ENCODE measurements around the gene PCMTD2. TPM values are rescaled to one million over a fixed set of nuclear protein-coding genes. Genes with fewer than 3 reads are reported as not detected.

PCMTD2 gene
- 29.2 and 32.6 TPM in 2 replicates for total RNA-seq

DNA sequence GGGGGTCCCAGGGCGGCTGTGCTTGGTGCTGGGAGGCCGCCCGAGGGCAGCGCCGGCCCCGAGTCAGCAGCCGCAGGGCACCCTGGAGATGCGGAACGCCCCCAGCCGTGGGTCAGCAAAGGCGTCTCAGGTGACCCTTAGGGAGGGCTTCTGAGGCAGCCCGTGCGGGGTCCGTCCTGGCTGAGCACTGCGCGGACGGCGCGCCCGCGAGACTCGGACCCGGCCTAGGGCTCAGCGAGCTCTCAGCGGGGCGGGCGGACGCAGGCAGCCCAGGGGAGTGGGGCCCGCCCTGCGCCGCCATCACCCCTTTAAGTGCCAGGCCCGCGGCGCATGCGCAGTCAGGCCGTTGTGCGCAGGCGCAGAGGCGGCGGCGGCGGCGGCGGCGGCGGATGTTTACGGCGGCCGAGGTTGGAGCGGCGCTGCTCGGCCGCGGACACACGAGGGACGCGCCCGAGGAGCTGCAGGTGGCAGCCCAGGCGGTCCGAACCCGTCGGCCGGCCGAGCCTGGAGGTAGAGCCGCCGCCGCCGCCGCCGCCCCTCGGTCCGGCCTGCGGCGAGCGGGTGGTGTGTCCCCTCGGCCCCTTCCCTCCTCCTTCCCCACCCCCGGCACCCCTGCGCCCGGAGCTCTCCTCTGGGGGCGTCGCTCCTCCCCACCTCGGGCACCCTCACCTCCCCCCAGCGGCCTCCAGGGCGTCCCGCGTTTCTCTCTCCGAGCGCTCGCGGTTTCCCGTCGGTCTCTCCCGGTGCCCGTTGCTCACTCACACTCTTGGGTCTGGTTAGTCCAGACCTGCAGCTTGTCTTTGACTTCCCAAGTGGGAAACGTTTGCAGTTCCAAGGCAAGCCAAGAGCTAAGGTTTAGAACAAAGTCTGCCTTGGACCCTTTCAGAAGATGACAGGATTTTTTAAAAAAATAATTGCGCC, at the start of gene PCMTD2:
Gene PCMTD2 (plus strand): TSS at position 388 of the 921 bp plus-strand sequence. CDS start 4,218 bp downstream, outside the sequence.

Small RNA genes within 50 kb of the gene (small RNA-seq; reads per million reads assigned to genes)
- gene AL137028.2, result not detected

Other genes with a start within 250 kb of the PCMTD2 start
- 1.6 and 2.0 TPM in 2 replicates for gene C20orf204, start 219.6 kb upstream of the PCMTD2 start, total RNA-seq
- gene SOX18, start 206.1 kb upstream of the PCMTD2 start, total RNA-seq, result 0.11 TPM in 1 of 2 replicates, not detected in the other
- gene TCEA2, start 192.6 kb upstream of the PCMTD2 start, total RNA-seq, result 12.0 and 34.5 TPM in 2 replicates
- 10.2 and 19.7 TPM in 2 replicates for gene RGS19, start 176.2 kb upstream of the PCMTD2 start, total RNA-seq
- 1.3 and 2.0 TPM in 2 replicates for gene OPRL1, start 175.7 kb upstream of the PCMTD2 start, total RNA-seq
- gene LKAAEAR1, start 171.3 kb upstream of the PCMTD2 start, total RNA-seq, result not detected in 2 replicates
- gene NPBWR2, start 148.2 kb upstream of the PCMTD2 start, total RNA-seq, result not detected in 2 replicates
- gene MYT1, start 91.3 kb upstream of the PCMTD2 start, total RNA-seq, result under 0.01 TPM in 1 of 2 replicates, not detected in the other